GM19463 (cell line): ENCODE data around the gene PRKG1.

Experiments
- ATAC-seq: cut with Tn5 transposase; IDR thresholded peaks from one replicate; pipeline ENCODE4 v1.9.1; 2021; ENCODE audit warnings: mild to moderate bottlenecking, moderate library complexity; ENCODE audit not compliant: unreplicated experiment

The PRKG1 gene

GRCh38 chr10:51624013-51624412, 549.7 kb downstream of the PRKG1 start:
- ATAC-seq: no peak

GRCh38 chr10:51629934-51630639, 555.8 kb downstream of the PRKG1 start:
- no peak for ATAC-seq

- ATAC-seq: no peak
Measured at GRCh38 chr10:51630640-51631005, 556.3 kb downstream of the PRKG1 start.

GRCh38 chr10:51635436-51635835, 561.1 kb downstream of the PRKG1 start:
- ATAC-seq: no peak

GRCh38 chr10:51638211-51638610, 563.9 kb downstream of the PRKG1 start:
- ATAC-seq: no peak

- ATAC-seq: no peak
Measured at GRCh38 chr10:51638737-51639136, 564.5 kb downstream of the PRKG1 start.

GRCh38 chr10:51640120-51640819, 566.0 kb downstream of the PRKG1 start:
- no peak for ATAC-seq

- ATAC-seq: no peak
Measured at GRCh38 chr10:51642581-51642980, 568.3 kb downstream of the PRKG1 start.

GRCh38 chr10:51643734-51644133, 569.4 kb downstream of the PRKG1 start:
- no peak for ATAC-seq

- no peak for ATAC-seq
Measured at GRCh38 chr10:51649064-51649463, 574.8 kb downstream of the PRKG1 start.

GRCh38 chr10:51651063-51651462, 576.8 kb downstream of the PRKG1 start:
- no peak for ATAC-seq

GRCh38 chr10:51653025-51653424, 578.7 kb downstream of the PRKG1 start:
- no peak for ATAC-seq

GRCh38 chr10:51654918-51655317, 580.6 kb downstream of the PRKG1 start:
- ATAC-seq: no peak

- no peak for ATAC-seq
Measured at GRCh38 chr10:51656503-51656902, 582.2 kb downstream of the PRKG1 start.

- no peak for ATAC-seq
Measured at GRCh38 chr10:51658000-51658399, 583.7 kb downstream of the PRKG1 start.

GRCh38 chr10:51659344-51659743, 585.1 kb downstream of the PRKG1 start:
- ATAC-seq: no peak

- ATAC-seq: no peak
Measured at GRCh38 chr10:51663086-51663485, 588.8 kb downstream of the PRKG1 start.

- ATAC-seq: no peak
Measured at GRCh38 chr10:51666456-51666855, 592.2 kb downstream of the PRKG1 start.

GRCh38 chr10:51667678-51668335, 593.5 kb downstream of the PRKG1 start:
- no peak for ATAC-seq

- ATAC-seq: no peak
Measured at GRCh38 chr10:51668336-51668689, 594.0 kb downstream of the PRKG1 start.

- ATAC-seq: no peak
Measured at GRCh38 chr10:51669041-51669440, 594.8 kb downstream of the PRKG1 start.

- no peak for ATAC-seq
Measured at GRCh38 chr10:51672039-51672535, 597.8 kb downstream of the PRKG1 start.
